SKM-1 (cell line): ENCODE results near the gene CEMP1.

Source experiments
- DNase-seq: peaks from one replicate; lab custom pipeline; 2025; ENCODE audit not compliant: unreplicated experiment; lab: John Stamatoyannopoulos, UW

Gene CEMP1

DNA sequence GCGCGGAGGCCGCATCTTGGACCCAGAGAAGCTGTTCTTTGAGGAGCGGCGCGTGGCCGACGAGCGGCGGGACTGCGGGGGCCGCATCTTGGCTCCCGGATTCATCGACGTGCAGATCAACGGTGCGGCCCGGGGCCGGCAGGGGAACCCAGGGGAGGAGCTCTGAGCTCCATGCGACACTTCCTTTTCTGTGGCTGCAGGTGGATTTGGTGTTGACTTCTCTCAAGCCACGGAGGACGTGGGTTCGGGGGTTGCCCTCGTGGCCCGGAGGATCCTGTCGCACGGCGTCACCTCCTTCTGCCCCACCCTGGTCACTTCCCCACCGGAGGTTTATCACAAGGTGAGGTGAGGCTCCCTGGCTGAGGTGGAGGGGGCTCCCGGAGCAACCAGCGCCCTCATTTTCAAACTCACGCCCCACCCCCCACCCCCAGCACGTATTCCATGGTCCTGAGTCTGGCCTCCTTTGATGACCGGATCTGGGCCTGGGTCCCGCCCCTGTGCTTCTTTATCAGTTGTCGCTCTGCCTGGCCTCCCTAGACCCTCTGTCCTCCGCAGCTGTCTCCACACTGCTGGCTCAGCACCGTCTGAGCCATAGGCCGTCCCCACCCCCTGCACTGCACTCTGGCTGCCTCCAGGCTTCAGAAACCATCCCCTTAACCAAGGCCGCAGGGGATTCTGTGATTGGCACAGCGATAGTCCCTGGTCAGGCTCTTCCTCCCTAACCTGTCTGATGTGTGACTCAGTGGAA is 10.2 kb downstream of the CEMP1 start:
- DNase-seq: no peak

DNA sequence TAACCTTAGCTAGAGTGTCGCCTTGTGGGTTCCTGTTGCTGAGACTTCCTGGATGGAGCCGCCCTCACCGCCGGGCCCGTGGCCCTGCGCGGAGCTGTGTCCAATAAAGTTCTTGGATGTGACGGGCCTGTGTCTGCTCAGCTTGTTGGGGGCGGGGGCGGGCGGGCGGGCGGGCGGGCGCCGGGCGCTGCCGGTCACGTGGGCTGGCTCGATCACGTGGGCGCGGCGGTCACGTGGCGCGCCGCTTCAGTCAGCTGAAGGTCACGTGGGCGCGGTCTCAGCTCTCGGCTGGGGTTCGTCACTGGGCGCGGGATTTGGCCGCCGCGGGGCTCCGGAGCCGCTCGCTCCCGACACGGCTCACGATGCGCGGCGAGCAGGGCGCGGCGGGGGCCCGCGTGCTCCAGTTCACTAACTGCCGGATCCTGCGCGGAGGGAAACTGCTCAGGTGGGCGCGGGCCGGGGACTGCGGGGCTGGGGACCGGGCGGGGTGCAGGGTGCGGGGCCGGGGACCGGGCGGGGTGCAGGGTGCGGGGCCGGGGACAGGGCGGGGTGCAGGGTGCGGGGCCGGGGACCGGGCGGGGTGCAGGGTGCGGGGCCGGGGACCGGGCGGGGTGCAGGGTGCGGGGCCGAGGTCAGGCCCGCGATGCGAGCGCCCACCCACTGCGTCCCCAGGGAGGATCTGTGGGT is 11.0 kb downstream of the CEMP1 start, which contains the start of gene AMDHD2:
Gene AMDHD2, plus strand, starts transcription at position 275 of the 687 bp plus-strand sequence. Its CDS starts 88 bp downstream, at position 363.
- peak; percentile 45 for DNase-seq

DNA sequence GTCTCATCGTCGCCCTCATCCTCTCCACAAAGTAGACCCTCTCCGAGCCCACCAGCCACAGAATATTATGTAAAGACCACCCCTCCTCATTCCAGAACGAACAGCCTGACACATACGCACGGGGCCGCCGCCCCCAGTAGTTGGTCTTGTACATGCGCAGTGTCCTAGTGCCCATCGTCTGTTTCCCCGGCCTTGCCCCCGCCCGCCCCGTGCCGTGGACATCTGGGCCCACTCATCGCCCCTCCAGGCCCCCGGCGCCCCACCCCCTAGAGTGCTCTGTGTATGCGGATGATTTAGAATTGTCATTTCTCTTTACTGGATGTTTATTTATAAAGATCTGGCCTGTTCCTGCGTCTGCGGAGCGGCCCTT is 11.5 kb downstream of the CEMP1 start:
- no peak for DNase-seq

DNA sequence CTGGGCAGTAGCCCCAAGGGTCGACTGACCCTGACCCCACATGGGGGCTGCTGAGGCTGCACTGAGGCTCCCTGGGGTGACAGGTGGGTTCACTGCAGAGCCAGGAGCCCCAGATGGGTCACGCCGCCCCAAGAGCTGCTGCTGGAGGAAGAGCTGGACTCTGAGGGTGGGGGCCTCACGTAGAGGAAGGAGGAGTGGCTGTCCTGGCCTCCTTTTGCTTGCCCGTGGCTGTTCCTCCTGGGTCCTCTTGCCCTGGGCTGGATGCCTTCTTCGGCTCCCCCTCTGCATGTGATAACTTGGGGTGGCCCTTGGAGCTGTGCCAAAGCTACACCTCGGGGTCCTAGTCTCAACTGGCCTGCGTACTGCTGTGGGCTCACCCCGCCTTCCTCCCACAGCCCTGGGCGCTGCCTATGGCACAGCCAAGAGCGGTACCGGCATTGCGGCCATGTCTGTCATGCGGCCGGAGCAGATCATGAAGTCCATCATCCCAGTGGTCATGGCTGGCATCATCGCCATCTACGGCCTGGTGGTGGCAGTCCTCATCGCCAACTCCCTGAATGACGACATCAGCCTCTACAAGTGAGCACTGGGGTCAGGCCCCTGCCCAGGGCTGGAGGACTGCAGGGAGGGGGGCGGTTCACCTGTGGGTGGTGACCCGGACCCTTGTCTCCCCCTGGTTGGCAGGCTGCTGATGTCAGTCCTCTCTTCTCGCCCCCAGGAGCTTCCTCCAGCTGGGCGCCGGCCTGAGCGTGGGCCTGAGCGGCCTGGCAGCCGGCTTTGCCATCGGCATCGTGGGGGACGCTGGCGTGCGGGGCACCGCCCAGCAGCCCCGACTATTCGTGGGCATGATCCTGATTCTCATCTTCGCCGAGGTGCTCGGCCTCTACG is 12.1 kb downstream of the CEMP1 start:
- no peak for DNase-seq

GRCh38 chr16:2517954-2518605 is 13.1 kb downstream of the CEMP1 start:
- no peak for DNase-seq

DNA sequence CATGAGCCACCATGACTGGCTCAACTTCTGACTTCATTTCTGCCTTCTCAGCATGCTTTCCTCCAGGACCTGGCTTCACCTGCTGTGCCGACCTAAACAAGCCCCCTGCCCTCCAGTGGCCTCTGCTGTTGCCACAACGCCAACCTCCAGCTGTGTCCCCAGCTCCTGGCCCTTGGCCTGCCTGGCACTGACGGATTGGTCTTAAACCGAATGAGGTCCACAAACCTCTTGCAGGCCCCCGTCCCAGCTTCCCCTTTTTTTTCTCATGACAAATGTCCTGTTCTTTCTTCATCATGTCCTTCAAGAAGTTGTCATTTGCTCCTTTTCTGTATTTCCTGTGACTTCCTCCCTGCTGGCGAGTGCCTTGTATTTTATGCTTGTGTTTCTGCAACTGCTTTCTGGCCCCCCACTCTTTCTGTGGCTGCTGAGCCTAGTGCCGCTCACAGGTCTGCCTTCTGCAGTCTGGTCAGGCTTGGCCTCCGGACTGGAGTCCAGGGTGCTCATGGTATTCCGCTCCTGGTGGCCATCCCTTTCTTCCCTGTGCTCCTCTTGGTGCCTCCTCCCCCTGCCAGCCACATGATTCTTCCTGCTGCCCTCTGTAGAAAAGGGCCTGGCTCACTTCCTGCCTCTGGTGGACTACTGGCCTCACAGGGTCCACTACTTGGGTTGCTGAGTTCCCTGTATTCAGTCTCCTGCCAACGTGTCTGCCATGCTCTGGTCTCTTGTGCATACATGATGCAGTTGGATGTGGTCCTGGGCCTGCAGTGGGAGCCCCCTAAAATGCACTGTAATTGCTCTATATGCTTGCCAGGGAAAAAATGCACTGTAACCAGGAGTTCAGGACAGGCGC is 14.6 kb downstream of the CEMP1 start:
- peak; percentile 28 for DNase-seq

GRCh38 chr16:2515180-2515851 is 15.9 kb downstream of the CEMP1 start:
- no peak for DNase-seq

DNA sequence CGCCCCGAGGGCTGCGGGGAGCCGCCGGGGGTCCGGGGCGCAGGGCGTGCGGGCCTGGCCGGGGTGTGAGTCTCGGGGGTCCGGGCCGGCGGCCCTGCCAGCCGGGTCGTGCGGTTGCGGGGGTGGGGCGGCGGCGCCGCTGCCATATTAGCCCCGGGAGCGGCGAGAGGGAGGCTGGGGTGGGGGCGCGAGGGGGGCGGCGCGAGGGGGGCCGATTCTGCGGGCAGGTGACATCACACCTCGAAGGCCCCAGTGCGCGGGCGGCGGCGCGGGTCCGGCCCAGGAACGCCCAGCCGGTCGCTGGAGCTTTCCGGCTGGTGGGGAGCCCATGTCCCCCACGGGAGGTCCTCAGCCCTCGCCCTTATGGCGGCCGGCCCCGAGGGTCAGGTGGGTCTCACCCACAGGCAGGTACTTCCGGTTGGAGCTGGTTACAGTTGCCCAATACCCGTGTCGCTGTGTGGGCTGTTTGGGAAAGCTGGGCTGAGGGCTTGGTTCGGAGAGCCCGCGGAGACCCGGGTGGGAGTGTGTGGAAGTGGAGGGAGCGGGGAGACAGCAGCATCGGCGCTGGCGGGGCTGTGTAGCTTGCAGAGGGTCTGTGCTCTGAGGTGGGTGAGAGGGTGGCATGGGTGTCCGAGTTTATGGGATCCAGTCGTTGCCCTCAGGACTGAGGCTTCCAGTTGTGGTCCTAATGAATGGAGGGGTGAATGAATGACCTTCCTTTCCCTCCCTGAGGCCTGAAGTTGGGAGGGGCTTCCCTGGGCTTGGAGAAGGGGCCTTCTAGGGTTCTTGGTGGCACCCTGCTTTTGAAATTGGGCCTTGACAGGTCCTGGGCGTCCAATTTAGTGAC is 16.7 kb downstream of the CEMP1 start:
- no peak for DNase-seq

DNA sequence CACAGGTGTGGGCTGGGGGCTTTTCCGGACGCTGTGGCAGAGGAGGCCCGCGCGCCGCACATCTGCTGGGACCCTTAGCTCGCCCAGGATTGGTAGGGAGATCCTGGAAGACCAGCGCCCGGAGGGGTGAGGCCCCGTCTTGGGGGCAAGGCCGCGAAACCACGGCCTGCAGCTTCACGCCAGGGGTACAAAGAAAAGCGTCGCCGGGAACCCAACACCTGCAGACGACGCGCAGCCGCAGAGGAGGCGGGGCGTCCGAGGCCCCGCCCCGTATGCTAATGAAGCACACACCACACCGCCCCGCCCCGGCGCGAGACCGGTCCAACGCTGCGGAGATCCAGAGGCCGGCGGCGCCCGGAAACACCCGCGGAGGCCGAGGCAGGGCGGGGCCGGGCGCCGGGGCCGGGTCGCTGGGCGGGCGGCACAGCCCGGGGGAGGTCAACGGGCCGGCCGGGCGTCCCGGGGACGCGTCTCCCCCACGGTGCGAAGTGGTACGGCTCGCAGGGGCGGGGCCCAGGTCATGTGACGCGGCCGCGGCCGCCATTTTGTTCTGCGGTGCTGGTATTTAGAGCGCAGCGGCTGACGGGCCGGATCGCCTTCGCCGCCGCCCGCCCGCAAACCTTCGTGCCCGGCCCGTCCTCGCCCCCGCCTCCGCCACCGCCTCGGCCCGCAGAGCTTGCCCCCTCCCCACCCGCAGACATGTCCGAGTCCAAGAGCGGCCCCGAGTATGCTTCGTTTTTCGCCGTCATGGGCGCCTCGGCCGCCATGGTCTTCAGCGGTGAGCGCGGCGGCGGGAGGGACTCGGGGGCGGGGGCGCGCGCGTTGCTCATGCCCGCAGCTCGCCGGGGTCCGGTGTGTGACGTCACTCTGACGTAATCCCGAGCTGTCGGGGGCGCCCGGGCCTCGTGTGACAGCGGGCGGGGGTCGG is 17.5 kb downstream of the CEMP1 start, which contains the start of gene ATP6V0C:
Gene ATP6V0C, plus strand, starts transcription at position 548 of the 928 bp plus-strand sequence. Its CDS starts 152 bp downstream, at position 700.
- DNase-seq: peak; percentile 85

DNA sequence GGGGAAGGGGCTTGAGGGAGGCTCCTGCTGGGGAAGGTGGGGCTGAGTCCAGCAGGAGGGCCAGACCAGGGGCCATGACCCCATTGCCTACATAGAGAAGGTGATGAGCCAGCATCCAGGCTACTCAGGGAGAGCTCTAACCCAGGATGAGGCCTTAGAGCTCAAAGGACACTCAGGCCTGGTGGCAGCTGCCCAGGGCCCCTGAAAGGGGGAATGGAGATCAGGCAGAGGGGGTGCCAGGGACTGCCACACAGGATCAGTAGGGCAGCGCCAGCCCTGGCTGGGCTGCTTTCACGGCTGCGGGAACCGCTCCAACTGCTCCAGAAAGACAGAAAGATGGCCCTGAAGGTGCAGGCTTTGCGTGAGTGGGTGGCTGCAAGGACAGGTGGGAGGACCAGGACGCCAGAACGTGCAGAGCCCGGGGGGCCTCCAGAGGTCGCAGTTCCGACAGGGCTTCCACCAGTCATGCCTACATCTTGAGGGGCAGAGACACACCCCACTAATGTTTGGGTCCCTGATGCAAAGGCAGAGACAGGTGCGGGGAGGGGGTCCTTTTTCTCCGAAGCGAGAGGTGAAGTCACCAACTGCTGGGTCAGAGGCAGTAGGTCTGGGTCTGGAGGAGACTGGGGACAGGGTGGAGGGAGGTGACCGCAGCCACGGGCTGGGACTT is 18.3 kb downstream of the CEMP1 start:
- DNase-seq: no peak

DNA sequence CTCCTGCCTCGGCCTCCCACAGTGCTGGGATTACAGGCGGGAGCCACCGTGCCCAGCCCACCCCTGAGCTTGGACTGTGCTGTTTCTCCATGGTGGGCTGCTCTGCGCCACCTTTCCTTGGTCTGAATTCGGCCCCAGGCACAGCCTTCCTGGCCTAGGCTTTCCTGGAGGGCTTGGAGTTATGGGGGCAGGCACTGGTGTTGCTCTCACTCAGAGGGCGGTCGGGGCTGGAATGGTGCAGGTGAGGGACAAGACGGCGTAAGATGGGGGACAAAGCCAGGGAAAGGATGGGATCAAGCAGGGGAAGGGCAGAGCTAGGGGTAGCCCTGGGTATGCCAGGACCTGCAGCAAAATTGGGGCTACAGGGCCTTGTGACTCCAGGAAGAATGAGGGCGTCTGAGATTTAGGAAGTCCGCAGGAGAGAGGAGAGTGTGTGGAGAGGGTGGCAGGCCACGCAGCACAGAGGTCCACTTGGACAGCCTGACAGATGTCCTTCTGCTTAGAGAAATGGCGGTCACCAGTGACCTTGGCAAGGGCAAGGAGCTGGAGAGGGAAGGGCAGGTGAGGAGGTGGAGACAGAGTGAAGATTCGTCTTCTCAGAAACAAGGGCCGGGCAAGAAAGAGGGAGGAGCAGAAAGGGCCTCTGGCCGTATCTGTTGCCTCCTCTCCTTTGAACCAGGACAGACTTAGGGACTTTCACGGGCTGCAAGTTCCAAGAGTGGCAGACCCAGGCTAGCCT is 19.0 kb downstream of the CEMP1 start:
- no peak for DNase-seq

GRCh38 chr16:2511128-2511800 is 19.9 kb downstream of the CEMP1 start:
- DNase-seq: no peak

GRCh38 chr16:2508722-2509400 is 22.3 kb downstream of the CEMP1 start:
- no peak for DNase-seq

DNA sequence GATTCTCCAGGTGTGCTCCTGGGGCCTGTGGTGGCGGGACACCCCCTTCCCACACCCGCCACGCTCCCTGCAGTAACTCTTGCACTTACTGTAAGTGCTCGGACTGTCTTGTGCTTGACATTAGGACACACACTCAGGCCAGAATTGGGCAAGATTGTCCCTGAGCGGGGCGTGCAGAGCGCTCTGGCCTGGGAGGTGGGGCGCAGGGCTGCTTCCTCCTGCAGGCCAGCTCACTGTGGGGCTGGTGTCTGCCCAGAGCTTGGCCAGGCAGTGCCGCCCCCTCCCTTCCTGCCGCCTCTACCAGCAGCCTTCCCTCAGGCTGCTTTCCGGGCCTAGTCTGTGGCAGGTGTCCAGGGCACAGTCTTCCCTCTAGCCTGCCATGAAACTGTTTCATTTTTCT is 23.5 kb downstream of the CEMP1 start:
- peak; percentile 45 for DNase-seq

- peak; percentile 22 for DNase-seq
Measured at GRCh38 chr16:2507052-2507659, 24.1 kb downstream of the CEMP1 start.
